Omental fat pad (tissue), 4 donors: Measurements from ENCODE around the gene SYT17. TPM values are rescaled to one million over a fixed set of nuclear protein-coding genes. Genes with fewer than 3 reads are reported as not detected.

ENCODE experiments used
- ATAC-seq: fragments of 150-250 bp; one replicate; pipeline ENCODE4 v1.9.1; 2016; ENCODE audit warnings: mild to moderate bottlenecking, moderate library complexity; ENCODE audit not compliant: low FRiP score
- DNase-seq: peaks from one replicate; pipeline ENCODE4 v3.0.0-alpha.2; 2019; ENCODE audit warnings: low spot score
- total RNA-seq, 4 donors: library from RNA; depleted of rRNA; stranded (reverse); fragments of >200 nt; gene quantifications; one replicate each; pipeline ENCODE4 v1.1.0, GENCODE V29; 2016
- TF ChIP-seq, protein P1 (sequence below), 3 donors: fragments of 450-650 bp; IDR thresholded peaks; one replicate each; pipeline ENCODE4 v1.5.1; 2016 to 2017; ENCODE audit warnings: antibody characterized with exemption in 3 of 3, mild to moderate bottlenecking in 3 of 3, moderate library complexity in 2 of 3

The SYT17 gene
- total RNA-seq, 4 donors from 2014 or later, result 3.0 to 15.9 (median 7.1) TPM

DNA sequence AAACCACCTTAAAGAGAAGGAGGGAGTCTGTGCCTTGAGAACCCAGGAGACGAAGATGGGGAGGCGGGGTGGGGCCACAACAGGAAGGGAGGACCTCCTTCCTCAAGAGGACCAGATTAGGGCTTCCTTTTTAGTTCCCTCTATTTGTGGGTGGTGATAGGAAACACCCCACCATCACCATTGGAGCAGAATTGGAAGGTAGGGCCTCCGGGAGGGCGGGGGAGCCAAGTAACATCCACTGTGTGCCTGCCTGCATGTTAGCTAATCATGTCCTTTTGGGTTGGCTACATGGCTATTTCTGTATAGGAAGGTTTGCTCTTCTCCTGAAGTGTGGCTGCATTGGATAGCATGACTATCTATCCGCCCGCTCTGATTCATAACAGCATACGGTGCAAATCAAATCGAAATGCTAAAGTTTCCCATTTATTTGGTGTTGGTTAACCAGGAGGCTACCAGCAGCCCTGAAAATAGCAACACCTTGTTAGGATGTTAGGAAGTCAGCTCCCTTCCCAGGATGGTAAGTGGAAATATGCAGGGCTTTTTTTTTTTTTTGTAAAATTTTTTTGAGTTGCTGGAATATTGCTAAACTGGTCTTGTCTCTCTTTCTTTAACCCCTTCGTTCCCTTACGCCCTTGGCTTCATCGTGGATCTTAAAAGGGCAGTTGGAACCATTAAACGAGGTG lies 4.2 kb downstream of the SYT17 start:
- TF ChIP-seq, protein P1, sequence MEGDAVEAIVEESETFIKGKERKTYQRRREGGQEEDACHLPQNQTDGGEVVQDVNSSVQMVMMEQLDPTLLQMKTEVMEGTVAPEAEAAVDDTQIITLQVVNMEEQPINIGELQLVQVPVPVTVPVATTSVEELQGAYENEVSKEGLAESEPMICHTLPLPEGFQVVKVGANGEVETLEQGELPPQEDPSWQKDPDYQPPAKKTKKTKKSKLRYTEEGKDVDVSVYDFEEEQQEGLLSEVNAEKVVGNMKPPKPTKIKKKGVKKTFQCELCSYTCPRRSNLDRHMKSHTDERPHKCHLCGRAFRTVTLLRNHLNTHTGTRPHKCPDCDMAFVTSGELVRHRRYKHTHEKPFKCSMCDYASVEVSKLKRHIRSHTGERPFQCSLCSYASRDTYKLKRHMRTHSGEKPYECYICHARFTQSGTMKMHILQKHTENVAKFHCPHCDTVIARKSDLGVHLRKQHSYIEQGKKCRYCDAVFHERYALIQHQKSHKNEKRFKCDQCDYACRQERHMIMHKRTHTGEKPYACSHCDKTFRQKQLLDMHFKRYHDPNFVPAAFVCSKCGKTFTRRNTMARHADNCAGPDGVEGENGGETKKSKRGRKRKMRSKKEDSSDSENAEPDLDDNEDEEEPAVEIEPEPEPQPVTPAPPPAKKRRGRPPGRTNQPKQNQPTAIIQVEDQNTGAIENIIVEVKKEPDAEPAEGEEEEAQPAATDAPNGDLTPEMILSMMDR (IDR thresholded peaks at IDR 0.05), result no peak
- no peak for ATAC-seq
- no peak for DNase-seq

DNA sequence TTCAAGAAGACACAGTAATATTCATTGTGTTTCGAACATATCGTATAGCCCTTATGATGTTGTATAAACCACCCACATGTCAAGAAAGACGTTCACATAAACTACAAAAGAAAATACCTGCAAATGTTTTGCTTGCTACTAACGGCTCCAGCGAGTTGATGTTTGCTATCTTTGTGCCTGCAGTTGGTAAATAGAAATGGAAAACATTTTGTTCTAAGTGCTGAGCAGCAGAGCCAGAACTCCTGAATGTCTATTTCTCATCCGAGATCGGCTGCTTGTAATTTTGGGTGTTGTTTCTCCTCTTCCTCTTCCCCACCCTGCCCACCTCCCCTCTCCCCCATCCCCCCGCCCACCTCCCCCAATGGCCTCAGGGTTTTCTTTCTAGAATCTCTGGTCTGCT lies 5.0 kb downstream of the SYT17 start:
- DNase-seq, result no peak
- no peak for ATAC-seq
- TF ChIP-seq, protein P1 (IDR thresholded peaks at IDR 0.05), result no peak

DNA sequence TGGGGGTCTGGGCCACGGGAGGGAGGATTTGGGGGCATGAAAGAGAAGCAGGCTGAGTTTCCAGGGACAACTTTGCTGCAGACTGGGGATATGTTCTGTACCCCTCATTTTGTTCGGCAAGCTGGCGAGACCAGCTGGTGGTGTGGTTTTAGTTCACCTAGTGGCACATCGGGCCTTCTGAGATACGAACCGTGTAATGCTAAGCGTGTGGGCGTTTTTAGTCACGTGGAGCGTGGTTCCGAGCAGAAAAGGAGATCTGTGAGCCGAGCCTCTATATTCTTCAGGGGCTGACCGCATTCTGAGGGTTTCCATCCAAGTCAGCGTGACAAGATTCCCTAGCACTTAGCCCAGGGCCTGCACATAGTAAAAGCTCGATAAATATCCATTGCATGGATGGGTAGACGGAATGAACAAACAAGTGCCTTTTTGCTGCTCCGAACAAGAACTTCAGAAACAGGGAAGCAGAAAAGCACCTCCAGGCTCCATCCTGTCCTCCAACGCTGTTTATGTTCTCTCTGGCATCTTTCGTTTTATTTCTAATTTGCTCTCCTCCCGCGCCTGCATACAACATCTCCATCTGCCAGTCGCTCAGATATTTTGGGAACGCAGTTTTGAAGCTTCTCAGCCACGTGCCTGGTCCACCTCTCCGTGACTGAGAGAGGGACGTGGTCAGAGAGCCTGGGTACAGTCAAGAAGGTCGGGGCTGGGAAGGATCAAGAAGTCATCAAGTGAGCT lies 5.8 kb downstream of the SYT17 start:
- TF ChIP-seq, protein P1 (IDR thresholded peaks at IDR 0.05), result no peak
- ATAC-seq, result no peak
- no peak for DNase-seq

DNA sequence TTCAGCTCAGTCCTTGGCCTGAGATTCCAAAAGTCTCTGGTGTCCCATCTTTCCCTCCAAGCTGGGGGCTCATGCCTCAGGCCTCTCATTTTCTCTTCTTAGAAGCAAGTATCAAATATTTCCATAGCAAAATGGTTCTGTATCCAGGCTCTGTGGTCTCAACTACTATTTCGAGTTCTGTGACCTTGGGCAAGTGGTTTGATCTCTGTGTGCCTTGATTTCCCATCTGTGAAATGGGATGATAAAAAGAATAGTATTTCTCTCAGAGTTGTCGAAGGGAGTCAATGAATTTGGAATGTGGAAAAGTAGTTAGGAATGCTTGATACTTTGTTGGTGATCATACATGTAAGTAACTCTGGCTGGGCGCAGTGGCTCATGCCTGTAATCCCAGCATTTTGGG lies 6.4 kb downstream of the SYT17 start:
- ATAC-seq, result no peak
- TF ChIP-seq, protein P1 (IDR thresholded peaks at IDR 0.05), result no peak
- DNase-seq, result no peak

DNA sequence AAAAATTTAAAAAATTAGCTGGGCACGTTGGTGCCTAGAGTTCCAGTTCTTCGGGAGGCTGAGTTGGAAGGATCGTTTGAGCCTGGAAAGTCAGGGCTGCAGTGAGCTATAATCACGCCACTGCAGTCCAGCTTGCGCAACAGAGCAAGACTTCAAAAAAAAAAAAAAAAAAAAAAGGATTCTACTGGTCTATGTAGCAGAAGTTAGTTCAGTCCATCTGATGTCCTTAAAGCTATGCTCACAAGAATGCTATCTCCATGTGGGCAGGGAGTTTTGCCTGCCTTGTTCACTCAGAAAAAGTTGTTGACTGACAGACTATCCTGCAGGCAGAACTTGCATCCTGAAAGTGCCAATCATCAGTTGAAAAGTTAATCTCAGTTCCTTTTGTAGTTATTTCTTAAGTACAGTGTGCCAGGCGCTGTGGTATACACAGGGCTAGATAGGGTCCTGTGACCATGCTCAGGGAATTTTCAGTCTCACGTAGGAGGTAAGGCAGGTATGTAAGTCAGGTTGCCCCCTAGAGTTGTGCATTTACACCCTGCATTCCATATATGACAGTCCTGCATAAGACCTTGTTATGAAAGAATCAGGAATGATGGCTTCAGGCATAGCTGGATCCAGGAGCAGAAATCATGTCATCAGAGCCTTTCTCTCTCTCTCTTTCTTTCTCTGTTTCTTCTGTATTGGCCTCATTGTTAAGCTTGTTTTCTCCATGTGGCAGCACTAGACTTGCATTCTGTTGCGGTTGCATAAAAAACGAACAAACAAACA lies 7.6 kb downstream of the SYT17 start:
- TF ChIP-seq, protein P1 (IDR thresholded peaks at IDR 0.05), result no peak
- DNase-seq (no peak), ATAC-seq (no peak)

DNA sequence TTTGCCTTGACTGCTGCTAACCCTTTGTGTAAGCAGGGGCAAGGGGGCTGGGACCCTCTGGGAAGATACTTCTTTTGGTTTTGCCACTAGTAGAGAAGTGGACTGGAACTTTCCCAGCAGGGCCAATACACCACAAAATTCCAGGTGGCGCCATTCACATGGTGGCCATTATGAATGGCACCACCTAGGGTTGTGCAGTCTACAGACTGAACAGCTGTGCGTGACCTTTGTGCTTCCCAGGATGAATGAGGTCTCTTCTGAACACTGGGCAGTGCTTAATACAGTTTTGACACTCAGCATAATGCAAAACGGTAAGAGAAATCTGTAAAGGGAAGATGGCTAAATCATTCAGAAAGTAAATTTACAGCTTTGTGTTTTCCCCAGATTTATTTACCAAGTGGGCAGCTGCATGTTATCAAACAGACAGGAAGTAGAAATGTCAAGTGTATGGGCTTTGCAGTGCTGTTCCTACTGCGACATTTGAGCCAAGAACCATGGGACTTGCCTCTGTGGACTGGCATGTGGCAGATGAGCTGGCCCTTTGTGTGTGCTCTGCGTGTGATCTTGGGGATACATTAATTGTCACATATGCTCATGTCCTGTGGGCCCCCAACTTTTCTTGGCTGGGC lies 9.2 kb downstream of the SYT17 start:
- TF ChIP-seq, protein P1 (IDR thresholded peaks at IDR 0.05), result no peak
- no peak for DNase-seq

More for the DNA sequence above, 9.2 kb downstream of the SYT17 start:
- no peak for ATAC-seq
